ENCODE results near the gene NOSTRIN.
"Not testable (repeated sequence)": the region's sequence is repeated elsewhere in the genome, so short reads cannot be mapped to it uniquely, and the experiment has no call there.

NOSTRIN gene

DNA sequence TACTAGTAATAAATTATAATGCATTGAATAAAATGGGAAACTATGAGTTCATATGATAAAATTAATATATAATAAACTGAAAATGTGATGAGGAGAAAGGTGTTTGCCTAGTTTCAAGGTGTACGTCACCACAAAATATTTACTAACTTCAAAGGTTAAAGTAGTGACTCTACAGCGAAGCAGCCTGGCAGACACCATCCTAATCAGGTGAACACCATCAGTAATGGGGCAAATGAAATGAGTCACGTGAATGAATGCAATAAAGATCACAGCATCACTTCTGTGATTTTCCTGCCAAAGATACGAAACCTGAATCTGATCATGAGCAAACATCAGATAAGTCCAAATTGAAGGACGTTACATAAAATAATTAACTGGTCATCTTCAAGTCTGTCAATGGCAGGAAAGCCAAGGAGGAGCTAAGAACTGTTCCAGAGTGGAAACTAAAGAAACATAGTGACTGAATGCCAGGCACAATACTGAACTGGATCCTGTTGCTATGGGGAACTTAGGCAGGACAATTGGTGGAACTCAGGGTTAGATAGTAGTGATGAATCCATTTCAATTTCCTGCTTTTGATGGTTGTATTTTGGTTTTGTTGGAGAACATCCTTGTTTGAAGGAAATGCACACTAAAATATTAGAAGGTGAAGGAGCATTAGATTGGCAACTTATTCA, 12.1 kb upstream of the NOSTRIN start:
- no peak for DNase-seq (ENCODE audit: low spot score)

DNA sequence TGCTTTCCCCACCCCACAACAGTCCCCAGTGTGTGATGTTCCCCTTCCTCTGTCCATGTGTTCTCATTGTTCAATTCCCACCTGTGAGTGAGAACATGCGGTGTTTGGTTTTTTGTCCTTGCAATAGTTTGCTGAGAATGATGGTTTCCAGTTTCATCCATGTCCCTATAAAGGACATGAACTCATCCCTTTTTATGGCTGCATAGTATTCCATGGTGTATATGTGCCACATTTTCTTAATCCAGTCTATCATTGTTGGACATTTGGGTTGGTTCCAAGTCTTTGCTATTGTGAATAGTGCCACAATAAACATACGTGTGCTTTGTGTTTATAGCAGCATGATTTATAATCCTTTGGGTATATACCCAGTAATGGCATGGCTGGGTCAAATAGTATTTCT, 11.3 kb upstream of the NOSTRIN start:
- DNase-seq (ENCODE audit: low spot score): not testable (repeated sequence)

DNA sequence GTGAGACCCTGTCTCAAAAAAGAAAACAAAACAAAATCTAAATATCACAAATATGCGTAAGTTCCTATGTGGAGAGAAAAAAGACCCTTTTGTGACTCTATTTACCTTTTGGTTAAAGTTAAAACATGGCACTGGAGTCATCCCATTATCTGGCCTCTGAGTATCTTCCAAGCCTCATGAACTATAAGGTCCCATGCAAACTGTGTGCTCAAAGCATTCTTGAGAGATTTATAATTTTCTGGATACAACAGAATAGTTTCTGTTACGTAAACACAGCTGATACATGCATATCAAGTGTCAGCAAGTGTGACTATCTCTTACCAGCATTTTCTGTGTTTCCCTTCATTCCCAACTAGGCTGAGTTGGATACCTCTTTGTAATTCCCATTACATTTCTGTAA, 8.8 kb upstream of the NOSTRIN start:
- DNase-seq (ENCODE audit: low spot score): no peak

DNA sequence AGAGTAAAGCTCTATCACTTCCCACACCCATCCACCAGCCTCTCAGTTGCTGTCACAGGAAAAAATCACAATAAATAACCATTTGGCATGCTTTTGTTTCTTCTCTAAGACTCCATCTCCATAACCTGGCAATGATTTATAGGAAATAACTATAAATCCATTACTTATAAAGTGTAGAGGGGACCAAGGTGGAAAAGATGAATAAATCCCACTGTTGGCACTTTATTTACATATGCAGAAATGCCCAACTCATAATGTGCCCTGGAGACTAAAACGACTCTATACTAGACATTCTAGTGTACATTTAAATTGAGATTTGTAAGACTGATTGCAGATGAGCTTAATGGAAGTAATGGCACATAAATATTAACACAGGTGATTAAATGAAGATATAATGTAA, 7.5 kb upstream of the NOSTRIN start:
- no peak for DNase-seq (ENCODE audit: low spot score)

DNA sequence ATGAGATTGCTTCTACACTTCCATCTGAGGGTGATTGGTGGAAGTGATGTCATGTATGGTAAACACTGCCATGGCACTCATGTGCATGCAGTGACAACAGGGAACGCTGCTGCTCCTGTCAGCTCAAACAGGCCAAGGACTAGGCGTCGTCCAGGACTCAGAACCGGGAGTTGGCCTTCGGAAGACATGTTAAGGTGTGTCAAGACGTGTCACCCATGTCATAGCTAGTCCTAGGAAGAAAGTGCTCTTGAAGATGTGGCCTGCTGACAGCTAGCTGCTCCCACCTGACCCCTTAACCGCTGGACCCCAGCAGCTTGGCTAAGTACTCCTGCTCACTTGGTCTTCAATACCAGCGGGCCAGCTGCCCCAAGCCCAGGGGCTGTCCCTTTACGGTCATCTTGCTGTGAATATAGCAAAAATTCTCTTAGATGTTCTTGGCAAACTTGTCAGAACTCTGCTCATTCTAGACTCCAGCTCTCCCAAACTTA, 6.3 kb upstream of the NOSTRIN start:
- no peak for DNase-seq (ENCODE audit: low spot score)

DNA sequence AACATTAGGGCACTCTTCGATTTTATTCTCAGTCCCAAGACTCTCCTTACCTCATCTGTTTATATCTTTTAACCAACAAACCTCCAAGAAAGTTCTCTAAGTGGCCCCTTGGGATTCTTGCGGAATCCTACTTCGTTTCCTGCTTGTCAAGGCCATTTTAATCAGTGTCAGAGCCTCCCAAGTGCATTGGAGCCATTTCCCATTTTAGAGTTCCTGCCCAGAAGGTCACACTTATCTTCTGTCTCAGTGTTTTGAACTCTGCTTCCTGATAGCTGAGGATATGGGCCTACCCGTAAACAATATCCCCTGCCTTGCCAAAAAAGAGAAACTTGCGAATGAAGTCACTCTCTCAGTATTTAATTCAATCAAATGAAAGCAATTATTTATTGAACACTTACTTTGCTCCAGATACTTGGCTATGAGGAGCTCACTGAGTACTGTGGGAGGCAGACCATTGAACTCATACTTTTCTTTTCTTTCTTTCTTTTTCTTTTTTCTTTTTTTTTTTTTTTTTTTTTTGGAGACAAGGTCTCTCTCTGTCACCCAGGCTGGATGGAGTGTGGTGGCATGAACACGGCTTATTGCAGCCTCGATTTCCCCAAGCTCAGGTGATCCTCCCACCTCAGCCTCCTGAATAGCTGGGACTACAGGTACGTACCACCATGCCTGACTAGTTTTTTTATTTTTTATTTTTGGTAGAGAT, 5.7 kb upstream of the NOSTRIN start:
- DNase-seq (ENCODE audit: low spot score): no peak

DNA sequence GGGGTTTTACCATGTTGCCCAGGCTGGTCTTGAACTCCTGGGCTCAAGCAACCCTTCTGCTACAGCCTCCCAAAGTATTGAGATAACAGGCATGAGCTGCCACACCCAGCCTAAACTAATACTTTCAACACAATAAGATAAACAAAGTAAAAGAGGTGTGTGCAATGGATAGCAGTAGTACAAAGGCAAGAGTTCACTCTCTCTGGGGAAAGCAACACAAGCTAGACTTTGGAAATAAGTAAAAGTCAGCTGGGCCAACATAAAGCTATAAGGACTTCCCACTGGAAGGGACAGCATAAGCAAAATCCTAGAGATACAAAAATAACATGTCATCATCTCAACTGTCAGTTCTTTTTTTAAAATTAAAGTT, 5.2 kb upstream of the NOSTRIN start:
- no peak for DNase-seq (ENCODE audit: low spot score)

DNA sequence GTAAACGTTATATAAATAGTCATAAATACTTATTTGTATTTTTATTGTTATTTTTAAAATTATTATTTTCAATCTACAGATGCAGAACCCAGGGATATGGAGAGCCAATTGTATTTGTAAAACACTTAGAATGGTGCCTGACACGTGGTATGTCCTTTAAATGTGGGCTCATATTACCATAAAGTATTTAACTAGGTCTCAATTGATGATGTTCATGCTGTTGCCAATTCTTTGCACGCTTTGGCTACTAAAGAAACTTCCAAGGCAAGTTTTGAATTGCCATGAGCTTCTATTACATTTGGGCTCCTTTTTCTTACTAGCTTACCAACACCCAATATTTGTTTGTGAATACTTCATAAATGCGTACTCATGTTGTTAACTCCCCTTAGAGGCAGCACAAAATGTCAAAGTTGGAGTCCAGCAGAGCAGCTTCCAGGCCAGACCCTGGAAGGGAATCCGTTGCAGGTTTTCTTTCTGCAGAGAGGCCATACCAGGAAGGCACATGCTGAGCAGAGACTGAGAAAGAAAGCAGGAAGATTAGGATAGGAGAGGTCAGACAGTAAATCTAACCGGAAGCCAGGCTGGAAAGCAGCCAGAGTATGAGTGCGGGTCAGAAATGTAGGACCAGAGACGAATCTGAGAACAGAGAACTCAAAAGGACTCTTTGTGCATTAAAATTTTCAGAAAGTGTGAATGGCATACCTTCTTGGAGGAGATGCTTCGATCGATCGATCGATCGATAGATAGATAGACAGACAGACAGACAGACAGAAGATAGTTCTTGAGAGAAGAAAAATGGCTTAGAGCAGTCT, 4.2 kb upstream of the NOSTRIN start:
- DNase-seq (ENCODE audit: low spot score): no peak

DNA sequence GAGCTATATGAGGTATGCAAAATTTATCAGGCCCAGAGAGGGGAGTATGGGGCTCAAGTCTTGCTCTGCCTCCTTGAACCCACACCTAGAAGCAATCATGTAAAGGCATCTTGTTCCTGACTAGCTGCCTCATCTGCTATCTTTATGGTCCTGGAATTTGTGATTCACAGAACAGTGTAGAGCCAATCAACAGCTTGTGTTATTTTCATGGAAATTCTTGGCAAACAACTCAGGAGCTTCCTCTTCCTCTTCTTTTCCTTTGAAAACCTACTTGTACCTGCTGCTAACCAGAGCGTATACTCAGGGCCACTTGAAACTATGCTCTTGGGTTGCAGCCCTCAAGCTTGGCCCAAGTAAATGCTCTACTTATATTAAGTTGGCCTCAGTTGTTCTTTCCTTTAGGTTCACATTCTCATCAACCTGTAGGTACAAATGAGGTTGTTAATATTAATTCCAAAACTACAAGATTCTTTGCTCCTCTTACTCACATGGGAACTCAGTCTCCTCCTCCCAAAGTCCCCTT, 3.5 kb upstream of the NOSTRIN start:
- DNase-seq (ENCODE audit: low spot score): no peak

DNA sequence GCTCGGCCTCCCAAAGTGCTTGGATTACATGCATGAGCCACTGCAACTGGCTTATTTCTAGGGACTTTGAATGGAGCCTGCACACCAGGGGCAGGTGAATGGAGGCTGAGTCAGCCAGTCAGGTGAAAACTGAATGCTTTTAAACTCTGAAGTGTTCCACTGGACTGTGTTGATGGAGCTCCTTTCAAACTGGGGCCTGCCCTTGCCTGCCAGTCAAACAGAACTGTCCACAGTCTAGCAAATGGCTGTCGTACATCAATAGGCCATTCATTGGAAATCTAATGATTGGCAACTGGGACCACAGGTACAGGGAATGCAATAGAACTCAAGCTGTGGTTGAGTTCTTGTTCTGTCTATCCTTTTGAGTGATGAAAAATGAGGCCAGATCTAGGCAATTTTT, 966 bp upstream of the NOSTRIN start:
- DNase-seq (ENCODE audit: low spot score): no peak

DNA sequence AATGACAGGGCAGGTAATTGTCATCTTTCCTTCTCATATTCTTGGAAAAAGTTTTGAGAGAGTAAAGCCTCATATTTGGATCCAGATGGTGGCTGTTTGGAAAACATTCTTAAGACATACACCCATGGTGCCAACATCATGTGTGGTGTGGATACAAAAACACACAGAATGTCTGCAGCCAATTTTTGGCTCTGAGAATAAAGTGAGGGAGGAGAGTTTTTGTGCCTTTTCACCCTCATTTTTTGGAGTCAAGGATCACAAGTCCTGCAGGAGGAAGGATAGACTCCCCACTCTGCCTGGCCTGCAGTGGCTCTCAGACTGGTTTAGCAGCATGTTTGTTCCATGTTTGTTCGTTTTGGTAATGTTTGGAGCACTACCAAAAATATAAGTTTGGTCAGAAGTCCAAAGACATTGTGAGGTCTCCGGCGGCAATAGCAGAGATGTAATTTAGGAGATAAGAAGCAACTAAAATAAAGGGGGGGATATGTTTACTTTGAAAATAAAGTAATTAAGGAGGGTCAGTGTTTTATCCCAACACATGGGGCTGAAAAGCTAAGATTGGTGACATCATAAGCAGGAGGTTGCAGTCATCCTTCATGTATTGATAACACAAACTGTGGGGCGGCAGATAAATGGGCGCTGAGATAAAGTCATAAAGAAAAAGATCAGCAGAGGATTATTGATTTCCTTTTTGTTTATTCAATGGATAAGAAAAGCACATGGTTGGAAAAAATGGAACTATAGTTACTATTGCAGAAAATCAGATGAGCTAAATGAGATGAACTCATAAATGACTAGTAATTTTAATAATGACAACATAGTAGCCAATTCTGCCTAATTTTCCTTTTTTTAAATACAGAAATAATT, 655 bp downstream of the NOSTRIN start:
- no peak for DNase-seq (ENCODE audit: low spot score)

DNA sequence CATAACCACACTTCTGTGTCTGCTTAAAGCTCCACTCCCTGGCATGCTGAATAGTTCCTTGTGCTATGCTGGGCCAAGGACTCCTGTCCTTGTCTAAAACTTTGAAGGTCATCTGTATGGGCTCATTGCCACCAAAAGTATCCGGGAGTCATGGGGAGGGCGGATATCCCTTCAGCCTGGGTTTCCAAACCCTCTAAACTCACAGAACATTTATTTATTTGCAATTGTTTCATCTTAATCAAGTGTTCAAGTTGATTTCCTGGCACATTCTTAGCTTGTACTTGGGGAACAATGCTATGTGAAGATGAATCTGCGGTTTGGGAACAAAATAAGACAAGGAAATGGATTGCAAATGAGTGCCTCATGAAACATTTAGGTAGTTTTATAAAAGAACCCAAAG, 1.8 kb downstream of the NOSTRIN start:
- DNase-seq (ENCODE audit: low spot score): no peak

DNA sequence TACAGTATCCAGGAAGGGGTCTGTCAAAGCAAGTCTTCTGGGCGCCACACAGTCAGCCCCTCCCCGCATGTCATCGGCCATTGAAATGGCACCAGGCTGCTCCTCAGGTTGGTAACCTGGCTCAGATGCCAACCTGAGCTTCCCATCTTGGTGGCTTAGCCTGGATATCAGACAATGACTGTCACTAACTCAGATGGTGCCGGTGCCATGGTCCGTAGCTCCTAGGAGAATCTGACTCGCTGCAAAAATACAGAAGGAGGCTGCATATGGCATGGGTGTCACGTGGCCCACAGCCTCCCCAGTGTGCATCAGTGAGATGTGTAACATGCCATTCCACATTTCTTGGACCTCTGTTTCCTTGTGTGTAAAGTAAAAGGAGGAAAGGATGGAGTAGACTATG, 3.2 kb downstream of the NOSTRIN start:
- DNase-seq (ENCODE audit: low spot score): no peak

DNA sequence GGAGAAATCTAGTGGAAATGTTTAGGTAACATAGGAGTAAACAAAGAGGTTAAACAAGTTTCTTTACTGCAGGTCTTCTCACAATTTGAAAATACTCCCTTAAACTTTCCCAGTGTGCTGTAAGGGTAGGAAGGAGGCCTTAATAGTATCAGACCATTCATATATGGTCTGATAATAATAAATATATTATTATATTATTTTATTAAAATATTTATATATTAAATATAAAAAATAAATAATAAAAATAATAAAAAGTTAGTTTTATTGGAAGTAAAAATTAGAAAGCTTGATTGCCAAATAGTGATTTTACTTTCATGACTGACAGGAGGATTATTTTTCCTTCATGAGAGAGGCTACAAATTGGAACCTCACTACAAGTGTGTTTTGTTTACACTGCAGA, 7.1 kb downstream of the NOSTRIN start:
- no peak for DNase-seq (ENCODE audit: low spot score)

DNA sequence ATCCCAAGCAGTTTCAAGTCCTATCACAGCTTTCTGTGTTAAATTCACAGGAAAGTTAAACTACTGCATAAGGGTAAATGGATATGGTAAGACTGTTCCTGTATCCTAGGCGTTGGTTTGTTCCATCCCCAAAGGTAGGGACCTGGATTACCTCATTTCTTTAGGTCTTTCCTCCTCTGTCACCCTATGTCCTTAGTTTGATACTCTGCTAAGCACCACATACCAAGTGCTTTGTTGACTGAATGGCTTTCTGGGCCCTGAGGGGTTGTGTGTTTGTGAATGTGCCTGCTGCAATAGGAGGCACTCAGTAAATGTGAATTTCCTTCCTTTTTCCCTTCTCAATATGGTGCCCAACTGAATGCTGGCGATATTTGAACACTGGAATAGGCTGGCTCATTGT, 7.8 kb downstream of the NOSTRIN start:
- DNase-seq (ENCODE audit: low spot score): no peak

DNA sequence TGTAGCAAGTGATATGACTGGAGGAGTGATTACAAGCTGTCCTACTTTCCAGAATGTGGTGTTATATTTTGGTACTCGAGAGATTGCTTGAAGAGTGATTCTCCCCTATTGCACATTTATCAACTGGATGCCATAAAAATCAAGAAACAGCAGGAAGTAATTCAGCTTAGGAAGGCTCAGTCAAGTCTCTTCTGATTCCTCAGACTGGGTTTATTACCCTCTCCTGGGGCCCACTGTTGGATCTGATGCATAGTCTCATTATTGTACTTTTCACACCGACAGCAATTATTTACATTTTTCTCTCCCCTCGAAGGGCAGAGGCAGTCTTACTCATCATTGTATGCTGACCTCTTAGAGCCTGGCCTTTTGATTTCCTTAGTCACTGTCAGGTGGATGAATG, 9.3 kb downstream of the NOSTRIN start:
- DNase-seq (ENCODE audit: low spot score): no peak

DNA sequence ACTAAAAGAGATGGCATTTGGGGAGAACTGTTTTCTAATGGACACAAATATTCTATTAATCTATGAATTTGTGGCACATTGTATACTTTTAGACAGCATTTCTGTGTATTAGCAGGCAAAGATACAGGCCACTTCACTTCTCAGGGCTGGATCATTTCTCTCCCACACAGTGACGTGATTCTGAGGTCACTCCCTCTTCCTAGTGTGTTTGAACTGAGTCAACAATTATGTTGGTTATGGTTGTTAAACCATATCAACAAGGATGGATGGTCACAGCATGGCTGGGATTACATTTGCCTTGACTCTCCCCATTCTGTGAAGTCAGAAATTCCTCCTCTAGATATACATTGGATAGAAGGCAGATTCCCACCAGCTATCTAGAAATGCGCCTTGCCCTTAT, 11.6 kb downstream of the NOSTRIN start:
- DNase-seq (ENCODE audit: low spot score): no peak

DNA sequence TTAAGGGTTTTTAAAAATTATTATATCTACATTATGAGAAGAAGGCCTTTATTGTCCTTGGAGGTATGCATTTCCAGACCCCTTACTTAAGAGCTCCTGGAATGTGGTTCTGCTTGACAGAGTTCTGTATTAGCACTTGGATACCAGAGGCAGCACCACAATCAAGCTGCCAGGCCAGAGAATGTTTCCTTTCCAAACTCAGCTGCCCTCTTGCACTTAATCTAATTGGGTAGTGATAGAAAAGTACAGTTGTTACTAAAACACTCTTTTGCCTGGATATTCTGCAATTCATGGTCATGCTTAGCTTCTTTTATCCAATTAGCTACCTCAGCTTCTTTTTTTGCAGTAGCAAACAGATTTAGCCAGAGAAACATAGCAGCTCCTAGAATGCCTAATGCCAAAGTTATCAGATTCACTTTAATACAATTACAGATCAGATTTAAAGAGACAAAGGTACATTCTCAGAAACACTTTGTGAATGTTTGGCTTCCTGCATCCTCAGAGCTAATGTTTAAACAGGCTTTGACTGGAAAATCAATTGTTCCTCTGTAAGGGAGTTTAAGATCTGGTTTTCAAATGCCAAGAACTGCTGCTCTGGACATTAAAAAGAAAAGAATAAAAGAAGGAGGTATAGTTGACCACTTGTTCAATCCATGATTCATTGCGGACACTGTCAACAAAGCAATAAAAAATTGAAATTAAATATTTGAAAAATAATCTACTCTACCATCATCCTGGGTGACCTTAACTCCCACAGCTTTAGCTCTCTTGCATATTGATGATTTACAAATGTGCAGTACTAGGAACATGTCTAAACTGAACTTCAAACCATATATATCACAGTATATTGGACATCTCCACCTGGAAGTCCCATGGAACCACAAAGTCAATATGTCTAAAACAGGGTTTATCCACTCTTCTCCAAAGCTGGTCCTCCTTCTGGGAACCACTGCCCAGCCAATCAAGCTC, 12.8 kb downstream of the NOSTRIN start:
- DNase-seq (ENCODE audit: low spot score): no peak

DNA sequence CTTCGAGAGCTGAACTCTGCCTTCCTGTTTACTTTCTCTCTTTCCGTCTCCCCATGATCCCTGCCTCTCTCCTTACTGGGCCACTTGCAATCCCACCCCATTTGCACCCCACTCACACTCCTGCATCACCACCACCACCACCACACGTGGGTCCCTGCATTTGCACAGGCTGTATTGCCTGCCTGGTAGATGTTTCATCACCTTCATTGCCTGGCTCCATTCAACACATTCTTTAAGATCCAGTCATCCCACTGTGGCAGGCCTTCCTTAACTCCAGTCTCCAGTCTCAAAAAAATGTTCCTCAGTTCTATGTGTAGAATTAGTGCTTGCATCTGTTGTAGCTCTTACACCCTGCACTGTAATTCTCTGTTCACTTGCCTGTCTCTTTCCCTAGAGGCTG, 13.9 kb downstream of the NOSTRIN start:
- no peak for DNase-seq (ENCODE audit: low spot score)

DNA sequence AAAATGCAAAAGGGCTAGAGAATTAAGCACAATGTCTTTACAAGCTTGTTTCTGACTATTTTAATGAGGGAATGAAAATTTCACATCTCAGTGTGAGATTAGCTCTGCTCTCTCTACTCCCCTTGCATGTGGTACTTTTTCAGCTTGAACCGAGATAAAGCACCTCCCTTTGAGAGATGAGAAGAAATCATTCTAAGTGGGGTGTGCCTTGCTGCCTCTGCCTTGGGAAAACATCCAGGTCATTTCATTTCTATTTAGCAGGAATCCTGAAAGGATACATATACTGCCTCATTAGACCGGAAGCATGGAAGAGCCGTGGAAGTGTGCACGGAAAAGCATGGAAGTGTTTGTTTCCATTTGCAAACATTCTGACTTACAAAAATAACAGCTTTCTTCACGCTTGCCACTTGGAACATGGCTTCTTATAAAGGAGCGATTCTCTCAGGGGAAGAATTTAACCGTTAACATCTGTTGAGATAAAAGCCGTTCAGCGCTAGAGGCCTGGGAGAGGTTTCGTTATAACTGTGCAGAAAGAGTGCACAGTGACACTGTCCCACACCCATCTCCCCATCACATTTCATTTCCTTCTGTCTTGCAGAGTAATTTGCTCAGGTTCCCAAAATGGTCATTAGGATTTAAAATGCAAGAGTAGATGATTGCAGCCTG, 16.7 kb downstream of the NOSTRIN start:
- DNase-seq (ENCODE audit: low spot score): no peak
